GM21717 (cell line): Measurements from ENCODE around the gene ELL.

Experiments used
- ATAC-seq: cut with Tn5 transposase; IDR thresholded peaks from one replicate; pipeline ENCODE4 v1.9.1; 2021; ENCODE audit warnings: mild to moderate bottlenecking, moderate library complexity; ENCODE audit not compliant: unreplicated experiment

The ELL gene

DNA sequence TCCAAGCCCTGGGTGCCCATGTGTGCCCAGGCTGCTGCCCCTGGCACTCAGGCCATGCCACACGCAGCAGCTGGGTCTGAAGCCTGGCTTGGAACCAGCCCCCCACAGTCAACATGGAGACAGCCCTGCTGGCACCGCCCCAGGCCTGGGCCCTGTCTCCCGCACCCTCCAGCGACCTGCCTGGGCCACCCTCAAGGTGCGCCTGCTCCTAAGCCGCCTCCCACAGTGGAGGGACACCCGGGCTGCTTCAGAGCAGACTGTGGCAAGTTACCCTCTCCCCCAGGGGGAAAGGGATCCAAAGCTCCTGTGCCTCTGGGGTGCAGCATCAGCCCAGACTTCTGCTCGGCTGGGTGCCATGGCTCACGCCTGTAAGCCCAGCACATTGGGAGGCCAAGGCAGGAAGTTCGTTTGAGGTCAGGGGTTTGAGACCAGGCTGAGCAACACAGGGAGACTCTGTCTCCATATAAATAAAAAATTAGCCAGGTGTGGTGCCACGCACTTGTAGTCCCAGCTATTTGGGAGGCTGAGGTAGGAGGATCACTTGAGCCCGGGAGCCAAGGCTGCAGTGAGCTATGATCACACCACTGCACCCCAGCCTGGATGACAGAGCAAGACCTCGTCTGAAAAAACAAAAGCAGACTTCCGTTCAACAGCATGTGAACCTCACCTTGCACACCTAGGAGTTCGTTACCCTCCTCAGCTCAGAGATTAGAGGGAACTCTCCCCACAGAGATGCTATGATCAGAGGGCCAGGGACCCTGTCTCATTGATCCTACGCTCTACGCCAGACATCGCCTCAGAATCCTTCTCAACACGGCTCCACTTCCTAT is 15.6 kb downstream of the ELL start:
- ATAC-seq, result no peak

DNA sequence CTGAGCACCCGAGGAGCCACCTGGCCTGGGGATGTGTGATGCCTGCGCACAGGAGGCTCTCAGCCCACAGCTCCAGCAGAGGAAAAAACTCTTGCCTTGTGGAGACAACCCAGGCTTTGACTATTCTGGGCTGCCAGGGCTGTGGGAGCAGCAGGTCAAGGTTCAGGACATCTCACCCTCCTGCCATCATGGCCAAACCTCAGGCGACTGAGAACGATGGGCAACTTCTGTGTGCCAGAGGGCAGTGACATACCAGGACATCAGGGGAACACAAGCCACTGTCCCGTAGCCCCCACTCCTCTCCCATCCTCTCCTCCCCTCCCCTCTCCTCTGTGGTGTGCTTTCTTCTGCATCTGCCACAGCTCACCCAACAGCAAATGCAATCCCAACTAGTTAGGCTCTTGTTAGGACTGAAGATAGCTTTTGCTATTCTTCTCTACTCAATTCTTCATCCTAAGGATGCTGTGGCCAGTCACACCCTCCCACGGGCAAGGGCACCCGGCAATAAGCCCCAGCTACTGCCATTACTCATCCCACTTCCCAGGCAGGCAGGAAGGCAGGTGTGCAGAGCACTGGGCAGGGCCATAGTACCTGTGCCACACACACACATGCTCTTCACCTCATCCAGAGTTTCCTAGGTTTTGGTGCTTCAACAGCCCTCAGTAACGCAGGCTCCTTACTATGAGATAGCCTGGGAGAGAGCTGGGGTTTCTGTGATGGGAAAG is 16.8 kb downstream of the ELL start:
- ATAC-seq, result no peak

DNA sequence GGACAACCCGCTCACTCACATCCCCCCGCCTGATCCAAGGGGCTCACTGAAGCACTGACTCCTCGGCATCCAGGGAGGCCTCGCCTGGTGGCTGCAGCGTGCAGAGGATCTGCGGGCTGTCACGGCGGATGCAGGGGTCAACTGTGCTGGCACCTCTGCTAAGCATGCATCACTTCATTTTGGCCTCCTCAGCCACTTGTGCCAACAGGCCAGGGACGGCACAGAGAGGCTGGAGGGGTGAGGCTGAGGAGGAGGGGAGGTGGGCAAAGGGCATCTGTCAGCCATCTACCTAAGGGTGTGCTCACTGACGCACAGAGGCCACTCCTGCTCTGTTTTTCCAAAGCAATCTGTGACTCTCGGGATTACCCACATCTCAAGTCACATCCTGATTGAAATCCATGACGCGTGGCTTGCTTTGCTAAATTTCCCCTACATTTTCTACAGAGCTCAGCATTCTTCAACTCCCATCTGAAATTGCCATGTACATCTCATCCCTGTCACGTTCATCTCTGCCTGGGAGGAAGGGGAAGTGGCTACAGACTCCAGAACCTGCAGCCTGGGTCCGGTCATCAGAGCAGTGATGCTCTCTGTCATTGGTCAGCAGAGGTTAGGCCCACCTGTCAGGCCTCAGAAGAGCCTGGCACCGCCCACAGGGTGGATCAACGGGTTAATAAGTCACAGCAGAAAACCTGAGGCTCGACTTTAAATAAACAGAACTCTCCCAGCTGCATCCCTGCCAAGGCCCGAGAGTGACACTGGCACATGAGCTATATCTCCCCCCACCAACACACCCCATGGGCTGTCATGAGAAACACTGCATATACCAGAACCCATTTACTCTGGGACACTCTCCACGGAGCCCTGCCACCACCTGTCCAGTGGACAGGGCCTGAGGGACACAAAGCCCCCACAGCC is 17.6 kb downstream of the ELL start:
- no peak for ATAC-seq

DNA sequence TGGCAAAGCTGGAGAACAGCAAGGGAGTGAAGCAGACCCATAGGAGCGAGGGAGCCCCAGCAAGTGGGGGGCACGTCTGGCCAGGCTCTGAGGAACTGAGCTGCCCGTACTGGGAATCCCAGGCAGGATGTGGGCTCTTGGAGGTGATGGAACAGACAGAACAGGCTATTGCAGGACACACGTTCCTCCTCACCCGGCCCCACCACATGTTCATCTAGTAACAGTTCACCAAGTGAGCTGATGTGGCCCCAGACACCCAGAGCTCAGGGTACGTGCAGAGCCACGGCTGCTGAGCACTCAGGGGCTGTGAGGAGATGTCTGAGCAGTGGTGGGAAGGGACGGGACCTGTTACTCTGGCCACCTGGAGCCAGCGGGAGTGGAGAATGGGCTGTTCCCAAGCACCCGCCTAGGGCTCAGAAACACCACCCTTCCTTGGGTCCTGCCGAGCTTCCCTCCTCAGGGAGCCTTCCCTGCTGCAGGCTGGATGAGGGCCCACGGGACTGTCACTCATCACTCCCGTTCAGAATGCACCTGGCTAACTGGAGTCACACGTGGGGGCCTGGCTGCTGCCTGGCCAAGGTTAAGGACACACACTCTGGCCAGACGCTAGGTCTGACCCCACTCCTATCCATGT is 18.4 kb downstream of the ELL start:
- ATAC-seq, result no peak

DNA sequence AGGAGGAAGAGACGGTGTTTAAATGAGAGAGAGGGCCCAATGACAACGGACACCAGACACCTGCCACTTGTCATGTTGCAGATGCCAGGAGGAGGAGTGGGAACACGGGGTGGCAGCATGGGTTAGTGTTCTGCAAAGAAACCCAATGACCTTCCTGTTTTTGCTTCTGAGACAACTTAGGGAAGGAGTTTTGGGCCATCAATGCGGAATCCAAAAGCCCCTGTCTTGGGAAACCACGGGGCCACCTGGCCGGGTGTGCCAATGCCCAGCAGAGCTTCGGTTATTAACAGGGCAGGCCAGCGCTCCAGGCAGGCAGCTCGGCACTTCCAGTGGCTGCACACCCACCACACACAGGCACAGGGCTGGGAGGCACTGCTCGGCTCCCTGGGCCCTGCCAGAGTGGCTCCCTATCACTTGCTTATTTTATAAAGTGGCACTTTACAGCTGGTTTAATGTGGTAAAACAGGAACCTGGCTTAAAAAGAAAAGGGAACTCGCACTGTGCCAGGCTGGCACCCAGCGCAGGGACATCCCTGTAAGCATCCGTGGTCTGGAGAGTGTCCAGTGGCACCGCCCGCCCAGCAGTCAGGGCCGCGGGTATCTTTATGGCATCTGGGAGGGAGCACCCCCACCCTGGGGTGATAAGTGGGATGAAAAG is 19.1 kb downstream of the ELL start:
- no peak for ATAC-seq

DNA sequence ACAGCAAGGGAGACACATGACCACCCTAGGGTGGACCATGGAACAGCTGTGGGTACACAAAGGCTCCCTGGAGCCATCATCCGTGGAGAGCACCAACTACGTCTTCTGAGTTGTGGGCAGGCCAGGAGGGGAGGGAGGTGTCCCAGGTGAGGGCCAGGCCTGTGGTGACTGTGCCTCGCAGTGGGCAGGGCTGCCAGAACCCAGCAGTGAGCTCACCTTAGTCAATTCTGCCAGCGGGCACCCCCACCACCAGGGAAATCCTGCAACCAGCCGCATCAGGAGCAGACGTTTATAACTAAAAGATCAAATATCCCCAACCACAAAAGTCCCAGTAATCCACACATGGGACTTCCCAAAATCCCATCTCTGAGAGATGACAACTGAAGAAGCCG is 19.6 kb downstream of the ELL start:
- ATAC-seq, result no peak

DNA sequence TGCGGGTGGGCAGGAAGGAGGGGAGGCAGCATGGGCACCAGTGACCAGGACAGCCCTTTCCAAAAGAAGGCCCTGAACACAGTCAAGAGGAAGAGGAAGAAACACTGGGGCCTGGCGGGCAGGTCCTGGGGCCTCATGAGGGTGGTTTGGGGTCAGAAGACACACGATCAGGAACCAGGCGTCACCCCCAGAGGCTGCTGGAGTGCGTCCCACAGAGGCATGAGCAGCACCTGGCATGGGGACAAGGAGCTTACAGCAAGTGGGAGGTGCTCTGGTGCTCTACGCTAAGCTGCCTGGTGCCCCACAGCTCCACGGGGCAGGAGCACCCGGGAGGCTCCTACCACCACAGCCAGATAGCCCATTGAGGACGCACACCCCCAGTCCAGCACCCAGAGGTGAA is 20.0 kb downstream of the ELL start:
- ATAC-seq, result no peak

DNA sequence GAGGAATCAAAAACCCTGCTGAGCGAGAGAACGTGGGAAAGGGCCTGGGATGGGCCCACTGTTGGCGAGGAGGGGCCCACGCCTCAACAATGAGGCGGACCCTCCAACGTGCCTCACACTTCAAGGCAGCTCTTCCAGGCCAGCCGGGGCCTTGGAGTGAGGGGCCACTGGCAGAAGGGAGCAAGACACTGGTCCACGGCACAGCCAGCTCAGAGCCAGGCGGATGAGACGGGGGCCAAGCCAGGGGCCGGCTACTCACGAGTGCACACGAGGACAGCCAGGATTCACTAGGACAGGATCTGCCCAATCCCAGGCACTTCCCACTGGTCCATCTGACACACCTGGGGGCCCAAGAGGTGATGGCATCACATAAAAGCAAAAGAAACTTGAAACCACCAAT is 20.5 kb downstream of the ELL start:
- no peak for ATAC-seq

DNA sequence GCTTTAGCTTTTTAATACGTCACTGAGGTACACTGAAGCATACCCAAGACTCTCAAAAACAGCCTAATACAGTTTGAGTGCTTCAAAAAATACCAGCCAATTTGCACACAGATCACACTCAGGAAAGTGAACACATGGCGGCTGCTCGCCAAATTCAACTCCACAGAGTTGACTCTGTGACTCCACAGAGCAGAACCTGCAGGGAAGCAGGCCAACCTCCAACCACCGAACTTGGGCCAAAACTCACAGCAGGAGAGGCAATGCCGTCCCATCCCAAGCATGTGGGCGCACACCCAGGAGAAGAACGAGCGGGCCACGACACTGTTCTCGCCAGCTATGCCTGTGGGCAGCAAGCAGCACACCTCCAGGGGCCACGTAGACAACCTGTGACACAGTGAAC is 21.1 kb downstream of the ELL start:
- no peak for ATAC-seq

DNA sequence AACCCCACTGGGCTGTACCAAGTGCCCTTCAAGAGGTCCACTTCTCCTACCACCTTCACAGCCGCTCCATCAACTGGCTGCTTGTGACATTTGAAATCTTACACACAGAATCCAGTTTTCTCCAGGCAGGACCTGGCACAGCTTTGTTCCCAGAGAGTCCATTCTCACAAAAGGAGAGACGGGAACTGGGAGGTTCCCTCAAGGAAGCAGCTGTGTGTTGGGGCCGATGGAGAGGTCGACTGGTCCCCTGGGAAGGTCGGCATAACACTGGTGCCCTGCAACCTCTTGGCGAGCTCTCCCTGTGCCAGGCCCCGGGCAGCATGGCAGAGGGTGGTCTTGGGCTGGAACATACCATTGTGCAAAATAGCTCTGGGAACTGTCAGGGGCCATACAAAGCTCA is 21.5 kb downstream of the ELL start:
- ATAC-seq, result no peak

DNA sequence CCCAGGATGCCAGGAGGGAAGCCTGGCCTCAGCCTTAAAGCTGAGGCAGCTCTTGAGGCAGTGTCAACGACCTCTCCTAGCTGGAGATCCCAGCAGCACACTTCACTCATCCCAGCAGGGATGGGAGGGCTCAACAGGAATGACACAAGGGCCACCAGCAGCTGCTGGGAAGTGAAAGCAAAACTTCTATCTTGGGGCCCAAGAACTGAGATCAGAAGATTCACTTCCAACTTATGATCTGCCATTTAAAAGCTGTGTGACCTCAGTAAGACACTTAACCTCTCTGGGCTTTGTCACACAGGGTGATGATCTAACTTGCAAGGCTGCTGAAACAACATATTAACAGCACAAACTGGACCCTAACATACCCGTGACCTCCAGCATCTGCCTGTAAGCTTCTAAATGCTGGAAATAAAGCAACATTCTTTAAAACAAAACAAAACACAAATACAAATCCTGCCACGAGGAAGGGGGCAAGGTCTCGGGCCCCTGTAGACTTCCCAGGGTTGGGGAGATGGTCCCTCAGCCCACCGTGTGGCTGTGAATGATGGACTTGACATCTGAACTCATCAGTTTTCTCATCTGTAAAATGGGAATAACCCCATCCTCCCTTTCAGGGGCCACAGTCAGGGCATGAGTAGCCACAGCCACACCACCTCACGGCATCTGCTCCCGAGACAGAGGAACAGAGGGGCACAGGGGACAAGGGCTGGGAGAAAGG is 22.7 kb downstream of the ELL start:
- ATAC-seq, result no peak

DNA sequence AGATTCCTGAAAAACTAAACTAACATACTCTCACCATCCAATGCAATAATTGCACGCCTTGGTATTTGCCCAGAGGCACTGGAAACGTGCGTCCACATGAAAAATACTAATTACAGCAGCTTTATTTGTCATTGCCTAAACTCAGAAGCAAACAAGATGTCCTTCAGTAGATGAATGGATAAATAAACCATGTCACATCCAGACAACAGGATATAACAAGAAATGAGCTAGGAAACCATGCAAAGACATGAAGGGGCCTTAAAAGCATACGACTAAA is 25.0 kb downstream of the ELL start:
- ATAC-seq, result no peak

DNA sequence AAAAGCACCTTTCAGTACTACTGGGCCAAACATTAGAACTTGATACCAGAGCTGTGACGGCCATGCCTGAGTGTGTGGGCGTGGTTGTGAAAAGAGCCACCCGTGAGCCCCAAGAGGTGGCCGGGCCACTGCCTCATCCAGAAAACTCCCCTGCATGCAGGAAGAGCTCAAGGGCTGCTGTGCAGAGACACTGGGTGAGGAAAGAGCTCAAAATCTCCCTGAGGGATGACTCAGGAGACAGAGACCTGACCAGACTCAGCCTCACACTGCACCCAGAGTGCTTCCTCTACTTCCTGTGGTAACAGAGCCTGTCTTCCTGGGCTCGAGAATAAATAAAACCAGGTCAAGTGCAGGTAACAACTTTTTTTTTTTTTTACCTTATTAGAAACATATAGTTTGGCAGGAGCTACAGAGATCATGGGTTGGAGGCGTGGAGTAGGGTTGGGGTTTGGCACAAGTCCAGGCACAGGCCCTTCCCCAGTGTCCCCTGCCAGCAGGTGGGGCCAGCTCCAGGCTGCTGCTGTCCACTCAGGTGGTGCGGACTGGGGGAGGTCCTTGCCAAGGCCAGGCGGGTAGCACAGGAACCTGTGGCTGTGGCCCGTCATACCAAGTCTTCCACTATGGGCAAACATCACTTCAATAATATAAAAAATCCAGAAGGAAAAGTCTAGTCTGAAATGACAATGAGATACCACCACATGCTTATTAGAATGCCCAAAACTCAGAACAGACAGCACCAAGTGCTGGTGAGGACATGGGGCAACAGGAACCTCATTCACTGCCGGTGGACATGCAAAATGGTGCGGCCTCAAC is 25.5 kb downstream of the ELL start:
- ATAC-seq, result no peak

DNA sequence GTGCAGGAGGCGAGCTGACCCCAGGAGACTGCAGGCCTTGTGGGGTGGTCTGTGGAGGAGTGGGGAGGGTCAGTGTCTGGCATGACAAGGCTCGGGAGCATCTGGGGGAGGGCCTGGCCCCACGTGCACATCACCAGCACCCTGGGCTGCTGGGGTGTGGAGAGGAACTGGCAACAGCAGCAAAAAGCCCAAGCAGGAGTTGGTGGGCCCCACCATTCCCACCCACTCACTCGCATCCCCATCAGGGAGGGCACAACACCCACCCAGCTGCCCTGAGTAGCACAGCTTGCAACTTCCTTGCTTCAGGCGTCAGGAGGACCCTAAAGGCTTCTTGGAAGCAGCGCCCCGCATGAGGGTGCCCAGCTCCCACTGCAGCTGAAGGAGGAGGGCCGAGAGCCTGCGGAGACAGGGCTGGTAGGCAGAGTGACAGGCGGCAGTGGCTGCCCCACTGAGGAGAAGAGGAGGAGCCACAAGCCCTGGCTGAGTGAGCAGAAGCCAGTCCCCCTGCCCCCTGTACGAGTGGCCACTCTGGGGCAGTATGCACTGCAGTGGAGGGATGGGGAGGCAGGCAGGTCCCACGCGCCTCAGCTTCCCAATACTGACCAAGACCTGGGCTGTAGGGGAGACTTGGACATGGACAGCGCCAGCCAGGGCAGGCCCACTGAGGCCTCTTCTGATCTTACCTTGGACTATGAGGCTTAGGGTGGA is 26.5 kb downstream of the ELL start:
- no peak for ATAC-seq

DNA sequence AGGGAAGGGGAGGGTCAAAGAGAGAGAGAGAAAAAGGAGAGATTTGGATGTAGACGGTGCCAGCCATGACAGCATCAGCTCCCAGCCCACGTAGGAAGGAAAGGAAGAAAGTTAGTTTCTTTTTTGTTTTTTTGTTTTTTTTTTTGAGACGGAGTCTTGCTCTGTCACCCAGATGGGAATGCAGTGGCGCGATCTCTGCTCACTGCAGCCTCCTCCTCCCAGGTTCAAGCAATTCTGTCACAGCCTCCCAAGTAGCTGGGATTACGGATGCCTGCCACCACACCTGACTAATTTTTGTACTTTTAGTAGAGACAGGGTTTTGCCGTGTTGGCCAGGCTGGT is 27.6 kb downstream of the ELL start:
- ATAC-seq, result no peak

DNA sequence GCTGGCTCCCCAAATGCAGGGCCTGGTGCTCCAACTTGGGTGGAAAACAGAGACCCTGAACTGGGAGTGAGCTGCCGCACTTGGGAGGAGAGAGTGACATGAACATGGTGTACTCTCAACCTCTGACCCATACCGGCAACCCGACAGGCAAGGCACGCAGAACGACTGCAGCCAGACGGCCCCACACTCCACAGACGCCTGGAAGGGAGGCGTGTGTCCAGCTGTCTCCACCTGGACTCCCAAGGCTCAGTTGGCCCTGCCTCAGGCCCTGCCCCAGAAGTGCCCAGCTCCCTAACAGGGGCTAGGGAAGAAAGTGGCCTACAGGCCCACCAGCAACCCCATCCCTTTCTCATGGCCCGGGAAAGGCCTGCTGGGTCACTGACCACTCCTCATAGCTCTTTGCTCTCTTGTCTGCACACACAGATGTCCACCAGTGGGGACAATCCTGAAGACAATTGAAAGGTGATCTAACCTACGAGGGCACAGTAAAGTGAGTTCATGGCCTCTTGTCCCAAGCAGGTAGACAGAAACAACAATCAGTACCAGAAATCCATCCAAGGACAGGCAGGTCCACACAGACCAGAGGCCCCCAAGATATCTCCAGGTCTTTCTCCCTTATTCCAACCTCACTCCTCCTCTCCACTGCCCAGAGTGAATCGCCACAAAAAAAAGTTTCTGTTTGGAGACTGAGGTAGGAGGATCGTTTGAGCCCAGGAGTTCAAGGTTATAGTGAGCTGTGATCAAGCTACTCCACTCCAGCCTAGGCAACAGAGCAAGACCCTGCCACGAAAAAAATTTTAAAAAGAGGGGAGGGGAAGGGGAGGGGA is 28.2 kb downstream of the ELL start:
- ATAC-seq, result no peak

DNA sequence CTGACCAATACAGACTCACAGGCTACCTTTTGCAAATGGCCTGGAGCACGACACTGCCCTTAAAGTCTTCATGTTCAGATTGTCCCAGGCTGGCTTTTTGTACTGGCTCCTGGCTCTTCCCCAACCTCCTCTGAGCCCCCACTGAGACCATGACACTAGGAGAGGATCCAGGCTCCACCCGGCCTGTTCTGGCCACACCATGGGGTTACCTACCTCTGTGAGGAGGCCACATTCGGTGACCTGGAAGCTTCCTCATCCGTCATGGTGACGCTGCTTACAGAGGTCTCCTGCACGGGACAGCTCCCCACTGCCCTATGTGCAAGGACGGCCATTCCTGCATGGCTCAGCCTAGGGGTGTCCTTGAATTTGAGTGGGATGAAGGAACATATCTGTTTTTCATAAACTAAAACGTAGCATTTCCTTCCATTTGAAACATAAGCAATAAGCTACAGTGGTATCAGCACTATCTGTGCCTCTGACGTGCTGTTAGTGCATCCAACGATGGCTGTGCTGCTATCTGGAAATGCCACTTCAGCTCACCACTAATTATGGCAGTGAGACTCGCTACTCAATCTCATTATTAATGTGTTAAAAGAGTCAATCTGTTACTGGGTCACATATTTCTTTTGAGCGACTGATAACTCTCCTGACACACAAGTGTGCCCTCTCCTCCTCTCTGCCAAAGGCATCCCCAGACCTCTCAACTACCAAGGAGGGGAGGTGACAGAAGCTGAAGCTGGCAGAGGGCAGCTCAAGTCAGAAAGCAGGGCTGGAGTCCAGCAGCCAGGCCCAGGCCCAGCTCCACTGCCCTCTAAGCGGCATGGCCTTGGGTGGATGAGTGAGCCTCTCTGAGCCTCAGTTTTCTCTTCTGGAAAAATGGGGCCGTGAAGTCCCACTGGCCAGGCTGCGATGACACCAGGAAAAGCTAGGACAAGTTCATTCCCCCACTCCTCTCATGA is 29.6 kb downstream of the ELL start:
- ATAC-seq, result no peak
